Trophoblast cell (in vitro differentiated cells and primary cell): ENCODE results near the gene TMEM214.

Experiments used
- DNase-seq, 2 donors: peaks; one replicate each; pipeline ENCODE4 v3.0.0-alpha.2; 2016
- H2AFZ ChIP-seq: 2 replicates; pipeline ENCODE4 v1.6.1; 2013; ENCODE audit warnings: low read length, moderate library complexity, mild to moderate bottlenecking; ENCODE audit not compliant: insufficient read depth, poor library complexity
- H2AK5ac ChIP-seq: 2 replicates; pipeline ENCODE4 v1.6.1; 2013; ENCODE audit warnings: mild to moderate bottlenecking, low read length
- H2BK120ac ChIP-seq: 2 replicates; pipeline ENCODE4 v1.6.1; 2013; ENCODE audit warnings: low read length, mild to moderate bottlenecking, moderate library complexity; ENCODE audit not compliant: insufficient read depth, poor library complexity
- H2BK12ac ChIP-seq: 2 replicates; pipeline ENCODE4 v1.6.1; 2013; ENCODE audit warnings: mild to moderate bottlenecking, low read length, moderate library complexity
- H2BK5ac ChIP-seq: 2 replicates; pipeline ENCODE4 v1.6.1; 2013; ENCODE audit warnings: low read length, low read depth, moderate library complexity, mild to moderate bottlenecking; ENCODE audit not compliant: poor library complexity
- H3K14ac ChIP-seq: 2 replicates; pipeline ENCODE4 v1.6.1; 2013; ENCODE audit warnings: mild to moderate bottlenecking, low read length
- H3K18ac ChIP-seq: 2 replicates; pipeline ENCODE4 v1.6.1; 2013; ENCODE audit warnings: mild to moderate bottlenecking, low read length
- H3K23ac ChIP-seq: 2 replicates; pipeline ENCODE4 v1.6.1; 2013; ENCODE audit warnings: low read length
- H3K27ac ChIP-seq: 2 replicates; pipeline ENCODE4 v1.5.1; 2013; ENCODE audit warnings: low read depth, mild to moderate bottlenecking, inconsistent platforms, low read length, moderate library complexity
- H3K27me3 ChIP-seq: 2 replicates; pipeline ENCODE4 v1.6.1; 2013; ENCODE audit warnings: inconsistent platforms, mild to moderate bottlenecking, low read length, moderate library complexity; ENCODE audit not compliant: insufficient read depth
- H3K36me3 ChIP-seq, 2 experiments: 1 replicate in 1 of 2; 2 replicates in 1 of 2; pipeline ENCODE4 v1.6.1; 2013; ENCODE audit warnings: low read length in 2 of 2, mild to moderate bottlenecking in 2 of 2, moderate library complexity in 1 of 2; ENCODE audit not compliant: insufficient read depth in 2 of 2, control insufficient read depth in 1 of 2
- H3K4ac ChIP-seq: 2 replicates; pipeline ENCODE4 v1.6.1; 2013; ENCODE audit warnings: low read depth, mild to moderate bottlenecking, low read length, moderate library complexity
- H3K4me1 ChIP-seq, 2 experiments: 1 replicate in 1 of 2; 2 replicates in 1 of 2; pipeline ENCODE4 v1.6.1; 2013; ENCODE audit warnings: low read length in 2 of 2, mild to moderate bottlenecking in 2 of 2, moderate library complexity in 1 of 2; ENCODE audit not compliant: insufficient read depth in 2 of 2, control insufficient read depth in 1 of 2
- H3K4me2 ChIP-seq: 2 replicates; pipeline ENCODE4 v1.6.1; 2013; ENCODE audit warnings: inconsistent platforms, mild to moderate bottlenecking, low read length, moderate library complexity
- H3K4me3 ChIP-seq: 2 replicates; pipeline ENCODE4 v1.5.1; 2013; ENCODE audit warnings: mild to moderate bottlenecking, low read depth, low read length, inconsistent platforms
- H3K79me1 ChIP-seq: one replicate; pipeline ENCODE4 v1.6.1; 2013; ENCODE audit warnings: low read length
- H3K79me2 ChIP-seq: 2 replicates; pipeline ENCODE4 v1.6.1; 2013; ENCODE audit warnings: low read length, mild to moderate bottlenecking; ENCODE audit not compliant: control insufficient read depth, insufficient read depth, poor library complexity
- H3K9ac ChIP-seq: 2 replicates; pipeline ENCODE4 v1.6.1; 2013; ENCODE audit warnings: mild to moderate bottlenecking, low read length
- H3K9me3 ChIP-seq: 2 replicates; pipeline ENCODE4 v1.6.1; 2013; ENCODE audit warnings: low read depth, mild to moderate bottlenecking, control low read depth, inconsistent platforms, low read length; ENCODE audit not compliant: insufficient read depth
- H4K12ac ChIP-seq: 2 replicates; pipeline ENCODE4 v1.6.1; 2013; ENCODE audit warnings: low read depth, mild to moderate bottlenecking, low read length, moderate library complexity
- H4K8ac ChIP-seq: 2 replicates; pipeline ENCODE4 v1.6.1; 2013; ENCODE audit warnings: low read depth, mild to moderate bottlenecking, low read length, moderate library complexity
- H4K91ac ChIP-seq: one replicate; pipeline ENCODE4 v1.6.1; 2013; ENCODE audit warnings: low read depth, mild to moderate bottlenecking, low read length, moderate library complexity
- WGBS: extraction: QIAGEN DNeasy Blood & Tissue Kit; methylation state at CpG from one replicate; pipeline ENCODE4 v1.1.7; 2013; ENCODE audit warnings: missing lambda C conversion rate; ENCODE audit not compliant: insufficient read length, insufficient coverage; ENCODE audit errors: extremely low coverage; 5-methylcytosine and 5-hydroxymethylcytosine counted together

TMEM214 gene

DNA sequence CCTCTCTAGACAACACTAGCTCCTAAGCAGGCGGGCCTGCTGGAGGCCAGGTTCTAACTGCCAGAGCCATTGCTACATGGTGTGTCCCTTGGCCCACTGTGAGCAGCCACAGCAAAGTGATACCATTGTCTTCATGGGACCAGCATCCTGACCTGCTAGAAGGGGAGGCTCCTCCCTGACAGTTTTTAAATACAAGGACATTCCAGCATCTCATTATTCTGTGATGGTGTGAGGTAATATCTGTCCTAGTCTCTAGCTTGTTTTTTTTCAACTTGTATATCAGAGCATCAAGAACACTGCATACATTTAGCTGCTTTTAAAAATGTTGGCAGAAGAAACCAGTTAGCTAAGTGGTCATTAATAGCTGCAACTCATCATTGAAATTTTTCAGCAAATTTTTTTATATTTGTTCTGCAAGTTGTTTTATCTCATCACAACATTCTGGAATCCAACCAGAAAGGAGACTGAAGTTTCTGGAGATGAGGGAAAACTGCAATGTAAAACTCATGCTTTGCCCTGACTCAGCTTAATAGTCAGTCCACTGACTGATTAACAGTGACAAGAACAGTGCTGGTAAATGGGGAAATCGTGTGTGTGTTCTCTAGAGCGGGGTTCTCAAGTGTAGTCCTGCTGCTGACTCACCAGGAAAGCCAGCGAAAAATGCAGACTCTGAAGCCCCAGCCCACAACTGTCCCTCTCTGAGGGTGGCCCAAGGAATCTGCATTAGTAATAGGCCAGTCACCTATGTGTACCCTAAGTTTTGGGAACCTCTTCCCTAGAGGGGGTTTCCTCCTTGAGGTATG lies 44.5 kb upstream of the TMEM214 start:
- WGBS, result no CpG with 5 or more reads among the region's 4 CpGs
- no peak for DNase-seq
- no peaks in the 10 kb centered on the region for H3K79me1 ChIP-seq

DNA sequence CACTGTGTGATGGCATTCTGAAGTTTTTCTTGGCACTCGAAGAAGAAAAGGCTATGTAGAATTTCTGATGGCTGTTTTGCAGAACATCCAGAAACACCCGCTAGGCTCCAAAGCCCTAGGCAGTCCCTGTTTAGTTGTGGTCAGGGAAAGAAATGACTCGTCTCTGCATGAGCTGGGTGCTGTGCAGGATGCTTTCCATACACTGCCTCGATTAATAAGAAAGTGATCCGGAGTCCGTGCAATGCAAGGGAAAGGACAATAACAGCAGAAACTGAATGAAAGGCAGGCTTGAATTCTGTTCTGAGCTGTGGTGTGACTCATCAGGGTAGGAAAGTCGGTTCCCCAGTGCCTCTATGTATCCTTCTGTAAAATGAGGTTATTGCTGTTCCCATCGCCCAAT lies 43.6 kb upstream of the TMEM214 start:
- Histone ChIP-seq H4K12ac (no peak overlapping the region), H2BK5ac (no peak overlapping the region), H3K9me3 (peaks cover 1% of the 10 kb centered on the region), H2BK120ac (no peak overlapping the region), H3K79me1 (no peaks in the 10 kb centered on the region), H2BK12ac (no peak overlapping the region), H3K9ac (no peak overlapping the region), H3K4me3 (no peak overlapping the region), H3K4ac (no peak overlapping the region), H4K91ac (no peak overlapping the region), H3K27ac (no peak overlapping the region), H2AK5ac (no peak overlapping the region), H3K18ac (no peak overlapping the region), H2AFZ (no peak overlapping the region), H3K27me3 (peaks cover 2% of the 10 kb centered on the region), H3K36me3 (no peaks in the 10 kb centered on the region), H3K4me1 (peaks cover 0 to 4% of the 10 kb centered on the region in 2 experiments), H3K4me2 (no peak overlapping the region), H3K79me2 (no peaks in the 10 kb centered on the region), H4K8ac (no peak overlapping the region), H3K23ac (no peak overlapping the region), H3K14ac (no peak overlapping the region)
- no CpG with 5 or more reads among the region's 8 CpGs for WGBS
- DNase-seq, result no peak

More for the DNA sequence above, 44.5 kb upstream of the TMEM214 start:
- Histone ChIP-seq H3K23ac (no peak overlapping the region), H3K9me3 (peaks cover 1% of the 10 kb centered on the region), H3K14ac (no peak overlapping the region), H2AK5ac (no peak overlapping the region), H4K8ac (no peak overlapping the region), H3K36me3 (no peaks in the 10 kb centered on the region), H3K79me2 (no peaks in the 10 kb centered on the region), H3K27me3 (peaks cover 2% of the 10 kb centered on the region), H3K4me2 (no peak overlapping the region), H2AFZ (no peak overlapping the region), H4K91ac (no peak overlapping the region), H3K4me1 (peaks cover 0 to 4% of the 10 kb centered on the region in 2 experiments), H2BK12ac (no peak overlapping the region), H3K27ac (no peak overlapping the region), H3K4me3 (no peak overlapping the region), H3K9ac (no peak overlapping the region), H4K12ac (no peak overlapping the region), H2BK120ac (no peak overlapping the region), H2BK5ac (no peak overlapping the region), H3K18ac (no peak overlapping the region), H3K4ac (no peak overlapping the region)

DNA sequence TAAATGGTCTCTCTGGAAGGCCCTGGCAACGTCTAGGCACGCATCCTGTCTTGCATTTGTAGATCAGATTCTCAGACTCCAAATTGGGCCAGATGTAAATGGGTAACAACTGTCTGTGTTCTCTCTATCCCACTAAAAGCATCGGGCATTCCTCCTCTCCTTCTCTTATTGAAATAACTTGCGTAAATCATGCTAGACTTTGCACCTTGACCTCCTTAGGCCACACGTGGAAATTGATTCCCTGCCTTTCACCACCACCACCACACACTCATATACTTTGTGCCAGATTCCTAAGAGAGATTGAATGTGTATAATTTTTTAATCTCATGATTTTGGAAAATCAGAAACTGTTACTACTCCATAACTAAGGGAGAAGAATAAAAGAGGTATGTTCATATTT lies 41.0 kb upstream of the TMEM214 start:
- H3K36me3 ChIP-seq, result no peaks in the 10 kb centered on the region
- H3K27me3 ChIP-seq, result no peaks in the 10 kb centered on the region
- H2BK12ac ChIP-seq, result no peak overlapping the region
- H2BK120ac ChIP-seq, result no peak overlapping the region
- H3K79me2 ChIP-seq, result no peaks in the 10 kb centered on the region
- WGBS, result no CpG with 5 or more reads among the region's 5 CpGs
- no peak overlapping the region for H2AK5ac ChIP-seq
- H3K9ac ChIP-seq, result no peak overlapping the region
- no peak overlapping the region for H4K91ac ChIP-seq
- H4K12ac ChIP-seq, result no peak overlapping the region
- H3K4me2 ChIP-seq, result no peak overlapping the region
- H2AFZ ChIP-seq, result no peak overlapping the region
- H3K23ac ChIP-seq, result no peak overlapping the region
- H3K4me3 ChIP-seq, result no peak overlapping the region
- H3K4me1 ChIP-seq, result peaks cover 0 to 4% of the 10 kb centered on the region in 2 experiments
- H3K14ac ChIP-seq, result no peak overlapping the region
- no peak overlapping the region for H3K27ac ChIP-seq
- no peak overlapping the region for H3K4ac ChIP-seq
- no peaks in the 10 kb centered on the region for H3K79me1 ChIP-seq
- no peaks in the 10 kb centered on the region for H3K9me3 ChIP-seq
- no peak overlapping the region for H2BK5ac ChIP-seq
- no peak overlapping the region for H3K18ac ChIP-seq
- H4K8ac ChIP-seq, result no peak overlapping the region
- DNase-seq, result no peak

DNA sequence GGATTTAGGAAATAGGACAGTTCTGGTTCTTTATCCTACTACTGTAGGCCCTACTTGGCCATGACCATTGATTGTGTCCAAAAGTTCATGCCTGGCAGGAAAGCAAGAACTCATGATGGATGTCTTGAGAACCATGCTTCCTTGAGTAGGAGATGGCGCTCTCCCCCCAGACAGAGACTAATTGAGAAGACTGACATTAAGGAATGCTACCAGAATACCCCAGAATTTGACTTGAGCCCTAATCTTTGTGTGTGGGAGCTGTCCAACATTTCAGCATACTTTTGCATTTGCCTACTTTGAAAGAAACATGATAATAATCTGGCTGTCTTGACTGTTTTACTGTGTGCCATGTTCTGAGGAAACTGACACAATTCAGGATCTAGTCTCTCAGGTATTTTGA lies 39.0 kb upstream of the TMEM214 start:
- WGBS, result no CpG with 5 or more reads among the region's 1 CpG
- H3K14ac ChIP-seq, result no peak overlapping the region
- no peak overlapping the region for H3K18ac ChIP-seq
- no peak overlapping the region for H2BK12ac ChIP-seq
- H4K91ac ChIP-seq, result no peak overlapping the region
- no peak overlapping the region for H4K8ac ChIP-seq
- H3K4me3 ChIP-seq, result no peak overlapping the region
- H3K4me1 ChIP-seq, result peaks cover 0 to 4% of the 10 kb centered on the region in 2 experiments
- no peak overlapping the region for H2AK5ac ChIP-seq
- H3K79me2 ChIP-seq, result no peaks in the 10 kb centered on the region
- no peak overlapping the region for H2BK5ac ChIP-seq
- no peak overlapping the region for H3K4me2 ChIP-seq
- no peak overlapping the region for H4K12ac ChIP-seq
- H2BK120ac ChIP-seq, result no peak overlapping the region
- no peak overlapping the region for H2AFZ ChIP-seq
- H3K27me3 ChIP-seq, result no peaks in the 10 kb centered on the region
- no peak for DNase-seq
- H3K9ac ChIP-seq, result no peak overlapping the region
- H3K79me1 ChIP-seq, result no peaks in the 10 kb centered on the region
- H3K4ac ChIP-seq, result no peak overlapping the region
- H3K23ac ChIP-seq, result no peak overlapping the region
- no peak overlapping the region for H3K27ac ChIP-seq
- no peaks in the 10 kb centered on the region for H3K36me3 ChIP-seq
- H3K9me3 ChIP-seq, result no peaks in the 10 kb centered on the region
